ENCODE results near the gene PCYT1A. TPM values are rescaled to one million over a fixed set of nuclear protein-coding genes. Genes with fewer than 3 reads are reported as not detected.
A peak's percentile ranks its signal among the peaks of the same experiment; 100 is the strongest.

The PCYT1A gene
- total and polyA plus RNA-seq, 2 of the 13 experiments (the other 11 are each of a cell fraction or from before 2014, with no cell fraction given): 26.4 to 45.3 TPM

- TF ChIP-seq ZNF142 (CRISPR knock-in tag; IDR thresholded peaks at IDR 0.05) (no peak), XBP1 (CRISPR knock-in tag; IDR thresholded peaks at IDR 0.05) (no peak), ATRX (CRISPR knock-in tag; IDR thresholded peaks at IDR 0.05; ENCODE audit: borderline replicate concordance) (no peak), ZNF83 (CRISPR knock-in tag; IDR thresholded peaks at IDR 0.05; ENCODE audit: borderline replicate concordance) (no peak), ZNF547 (CRISPR knock-in tag; IDR thresholded peaks at IDR 0.05) (no peak), KLF16 (CRISPR knock-in tag; IDR thresholded peaks at IDR 0.05) (no peak), ZNF670 (CRISPR knock-in tag; IDR thresholded peaks at IDR 0.05; ENCODE audit: borderline replicate concordance) (no peak), SETDB1 (CRISPR knock-in tag; IDR thresholded peaks at IDR 0.05; ENCODE audit: borderline replicate concordance) (no peak), ZSCAN29 (CRISPR knock-in tag; conservative IDR thresholded peaks at IDR 0.05) (no peak), HMGA1 (CRISPR knock-in tag; conservative IDR thresholded peaks at IDR 0.05) (no peak), ZMYM3 (CRISPR knock-in tag; IDR thresholded peaks at IDR 0.05) (peak; percentile 56), SRSF1 (optimal IDR thresholded peaks at IDR 0.05; ENCODE audit: low read depth, low read length) (no peak), ZNF382 (CRISPR knock-in tag; IDR thresholded peaks at IDR 0.05; ENCODE audit: borderline replicate concordance) (no peak), ZNF605 (CRISPR knock-in tag; IDR thresholded peaks at IDR 0.05) (no peak), PHF21A (CRISPR knock-in tag; IDR thresholded peaks at IDR 0.05) (no peak), ZNF143 (CRISPR knock-in tag; IDR thresholded peaks at IDR 0.05) (no peak), PRMT3 (CRISPR knock-in tag; IDR thresholded peaks at IDR 0.05; ENCODE audit: borderline replicate concordance, low read depth) (no peak), HDAC2 (CRISPR knock-in tag; IDR thresholded peaks at IDR 0.05) (no peak)
- TF ChIP-seq, protein P1, sequence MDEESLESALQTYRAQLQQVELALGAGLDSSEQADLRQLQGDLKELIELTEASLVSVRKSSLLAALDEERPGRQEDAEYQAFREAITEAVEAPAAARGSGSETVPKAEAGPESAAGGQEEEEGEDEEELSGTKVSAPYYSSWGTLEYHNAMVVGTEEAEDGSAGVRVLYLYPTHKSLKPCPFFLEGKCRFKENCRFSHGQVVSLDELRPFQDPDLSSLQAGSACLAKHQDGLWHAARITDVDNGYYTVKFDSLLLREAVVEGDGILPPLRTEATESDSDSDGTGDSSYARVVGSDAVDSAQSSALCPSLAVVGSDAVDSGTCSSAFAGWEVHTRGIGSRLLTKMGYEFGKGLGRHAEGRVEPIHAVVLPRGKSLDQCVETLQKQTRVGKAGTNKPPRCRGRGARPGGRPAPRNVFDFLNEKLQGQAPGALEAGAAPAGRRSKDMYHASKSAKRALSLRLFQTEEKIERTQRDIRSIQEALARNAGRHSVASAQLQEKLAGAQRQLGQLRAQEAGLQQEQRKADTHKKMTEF (CRISPR knock-in tag; IDR thresholded peaks at IDR 0.05): peak; percentile 37; the same call in 1 of the 2 replicates
- TF ChIP-seq, protein P2, sequence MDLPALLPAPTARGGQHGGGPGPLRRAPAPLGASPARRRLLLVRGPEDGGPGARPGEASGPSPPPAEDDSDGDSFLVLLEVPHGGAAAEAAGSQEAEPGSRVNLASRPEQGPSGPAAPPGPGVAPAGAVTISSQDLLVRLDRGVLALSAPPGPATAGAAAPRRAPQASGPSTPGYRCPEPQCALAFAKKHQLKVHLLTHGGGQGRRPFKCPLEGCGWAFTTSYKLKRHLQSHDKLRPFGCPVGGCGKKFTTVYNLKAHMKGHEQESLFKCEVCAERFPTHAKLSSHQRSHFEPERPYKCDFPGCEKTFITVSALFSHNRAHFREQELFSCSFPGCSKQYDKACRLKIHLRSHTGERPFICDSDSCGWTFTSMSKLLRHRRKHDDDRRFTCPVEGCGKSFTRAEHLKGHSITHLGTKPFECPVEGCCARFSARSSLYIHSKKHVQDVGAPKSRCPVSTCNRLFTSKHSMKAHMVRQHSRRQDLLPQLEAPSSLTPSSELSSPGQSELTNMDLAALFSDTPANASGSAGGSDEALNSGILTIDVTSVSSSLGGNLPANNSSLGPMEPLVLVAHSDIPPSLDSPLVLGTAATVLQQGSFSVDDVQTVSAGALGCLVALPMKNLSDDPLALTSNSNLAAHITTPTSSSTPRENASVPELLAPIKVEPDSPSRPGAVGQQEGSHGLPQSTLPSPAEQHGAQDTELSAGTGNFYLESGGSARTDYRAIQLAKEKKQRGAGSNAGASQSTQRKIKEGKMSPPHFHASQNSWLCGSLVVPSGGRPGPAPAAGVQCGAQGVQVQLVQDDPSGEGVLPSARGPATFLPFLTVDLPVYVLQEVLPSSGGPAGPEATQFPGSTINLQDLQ (CRISPR knock-in tag; IDR thresholded peaks at IDR 0.05): no peak
These were observed 85.0 kb downstream of the PCYT1A start (continued) for GRCh38 chr3:196202516-196202970.
